ENCODE results near the gene OBI1.
"Not testable (repeated sequence)": the region's sequence is repeated elsewhere in the genome, so short reads cannot be mapped to it uniquely, and the experiment has no call there.

The OBI1 gene

DNA sequence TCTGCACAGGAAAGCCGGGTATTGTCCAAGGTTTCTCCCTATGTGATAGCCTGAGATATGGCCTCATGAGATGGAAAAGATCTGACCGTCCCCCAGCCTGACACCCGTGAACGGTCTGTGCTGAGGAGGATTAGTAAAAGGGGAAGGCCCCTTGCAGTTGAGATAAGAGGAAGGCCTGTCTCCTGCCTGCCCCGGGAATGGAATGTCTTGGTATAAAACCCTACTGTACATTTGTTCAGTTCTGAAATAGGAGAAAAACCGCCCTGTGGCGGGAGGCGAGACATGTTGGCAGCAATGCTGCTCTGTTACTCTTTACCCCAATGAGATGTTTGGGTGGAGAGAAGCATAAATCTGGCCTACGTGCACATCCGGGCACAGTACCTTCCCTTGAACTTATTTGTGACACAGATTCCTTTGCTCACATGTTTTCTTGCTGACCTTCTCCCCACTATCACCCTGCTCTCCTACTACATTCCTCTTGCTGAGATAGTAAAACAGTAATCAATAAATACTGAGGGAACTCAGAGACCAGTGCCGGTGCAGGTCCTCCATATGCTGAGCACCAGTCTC is 11.8 kb downstream of the OBI1 start:
- DNase-seq, result not testable (repeated sequence)

DNA sequence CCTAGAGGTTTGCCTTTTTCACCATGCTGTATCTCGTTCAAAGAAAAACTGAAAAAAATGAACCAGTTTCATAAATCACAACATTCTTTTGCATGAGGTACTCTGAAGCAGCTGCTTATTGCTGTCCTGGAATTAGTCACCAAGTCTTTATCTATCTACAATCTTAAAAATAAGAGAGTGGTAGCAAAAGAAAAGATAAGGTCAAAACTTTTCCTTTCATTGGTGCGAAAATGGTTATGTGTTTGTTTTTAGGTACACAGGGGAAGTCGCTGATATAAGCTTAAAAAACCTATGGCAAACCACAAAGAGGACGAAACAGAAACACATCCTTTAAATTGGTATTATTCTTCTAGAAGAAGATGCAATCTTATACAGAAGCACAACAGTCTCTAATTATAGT is 20.7 kb downstream of the OBI1 start:
- DNase-seq, result no peak

- no peak for DNase-seq
Measured at GRCh38 chr13:78636495-78636894, 22.5 kb downstream of the OBI1 start.

DNA sequence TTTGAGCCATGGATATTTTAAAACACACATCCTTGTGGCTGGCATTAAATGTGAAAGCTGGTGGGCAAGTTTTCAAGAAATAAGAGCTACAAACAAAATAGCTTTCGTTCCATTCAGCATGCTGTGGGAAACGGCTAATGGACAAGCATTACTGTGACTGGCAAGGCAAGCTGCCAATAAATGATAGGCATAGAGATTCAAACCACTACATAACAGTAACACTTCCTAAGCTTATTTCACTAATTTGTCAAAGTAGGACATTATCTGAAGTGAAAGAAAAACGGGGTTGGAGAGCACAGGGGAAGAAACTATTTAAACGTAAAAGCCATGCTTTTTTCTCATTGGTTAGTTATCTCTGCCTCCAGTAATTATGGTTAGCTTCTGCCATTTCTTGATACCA is 26.0 kb downstream of the OBI1 start:
- DNase-seq, result no peak

- no peak for DNase-seq
Measured at GRCh38 chr13:78631077-78631476, 27.9 kb downstream of the OBI1 start.

DNA sequence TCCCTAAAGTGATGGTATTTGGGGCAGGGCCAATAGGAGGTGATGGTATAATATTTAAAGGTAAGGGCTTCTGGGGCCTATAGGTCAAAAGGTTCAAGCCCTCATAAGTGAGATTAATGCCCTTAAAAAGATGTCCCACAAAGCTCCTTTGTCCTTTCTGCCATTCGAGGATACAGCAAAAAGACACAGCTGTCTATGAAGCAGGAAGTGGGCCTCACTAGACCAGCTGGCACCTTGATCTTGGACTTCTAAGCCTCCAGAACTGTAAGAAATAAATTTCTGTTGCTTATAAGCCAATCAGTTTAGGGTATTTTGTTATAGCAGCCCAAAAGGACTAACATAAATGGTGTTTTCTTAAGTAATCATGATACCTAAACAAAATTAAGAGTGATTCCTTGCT is 28.4 kb downstream of the OBI1 start:
- no peak for DNase-seq

DNA sequence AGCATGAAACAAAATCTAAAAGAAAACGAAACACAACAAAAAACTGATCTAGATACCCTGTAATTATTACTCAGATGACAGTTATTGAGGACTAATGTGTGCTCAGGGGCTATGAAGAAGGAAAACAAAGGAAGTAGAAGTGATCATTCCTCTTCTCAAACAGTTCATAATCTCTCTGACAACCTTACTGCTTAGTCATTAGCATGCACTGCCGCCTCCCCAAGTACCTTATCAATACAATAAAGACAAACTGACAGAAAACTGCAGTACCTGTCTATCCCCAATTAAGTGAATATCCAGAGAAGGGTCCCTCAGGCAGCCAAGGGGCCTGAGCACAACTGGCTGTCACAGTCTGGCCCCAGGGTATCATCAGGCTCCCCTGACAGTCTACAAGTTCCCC is 33.6 kb downstream of the OBI1 start:
- DNase-seq, result no peak

DNA sequence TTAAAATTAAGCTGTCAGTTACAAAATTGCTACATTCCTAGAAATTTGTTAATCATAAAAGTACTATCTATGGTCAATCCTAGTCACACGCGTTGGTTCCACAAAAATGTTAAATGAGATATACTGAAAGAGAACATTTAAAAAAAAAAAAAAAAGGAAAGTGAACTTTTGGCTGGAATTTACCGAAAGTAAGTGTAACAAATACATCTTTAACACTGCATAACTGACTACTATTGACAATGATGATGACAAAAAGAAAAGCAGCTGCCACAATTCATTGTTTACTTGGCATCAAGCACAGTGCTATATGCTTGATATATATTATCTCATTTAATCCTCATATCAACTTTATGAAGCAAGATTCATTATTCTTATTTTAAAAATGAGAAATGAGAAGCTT is 35.8 kb downstream of the OBI1 start:
- DNase-seq, result no peak

GRCh38 chr13:78620936-78621470 is 38.0 kb downstream of the OBI1 start:
- no peak for DNase-seq

GRCh38 chr13:78618411-78618810 is 40.5 kb downstream of the OBI1 start:
- no peak for DNase-seq

DNA sequence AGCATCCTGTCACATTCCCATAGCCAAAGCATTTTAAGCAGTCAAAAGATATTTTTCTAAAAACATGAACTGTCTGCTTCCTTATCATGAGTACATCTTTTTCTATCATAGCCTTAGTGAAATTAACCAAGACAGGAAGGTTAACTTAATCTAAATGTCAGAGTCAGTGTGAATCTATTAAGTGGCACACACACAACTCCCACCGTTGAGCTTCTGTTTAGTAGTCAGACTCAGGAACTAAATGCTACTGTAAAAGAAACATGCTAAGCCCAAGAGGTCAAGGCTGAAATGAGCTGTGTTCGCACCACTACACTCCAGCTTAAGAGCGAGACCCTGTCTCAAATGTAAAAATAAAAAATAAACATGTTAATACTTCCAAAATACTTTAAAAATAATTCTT is 47.9 kb downstream of the OBI1 start:
- no peak for DNase-seq

GRCh38 chr13:78610381-78610883 is 48.5 kb downstream of the OBI1 start:
- DNase-seq, result no peak

DNA sequence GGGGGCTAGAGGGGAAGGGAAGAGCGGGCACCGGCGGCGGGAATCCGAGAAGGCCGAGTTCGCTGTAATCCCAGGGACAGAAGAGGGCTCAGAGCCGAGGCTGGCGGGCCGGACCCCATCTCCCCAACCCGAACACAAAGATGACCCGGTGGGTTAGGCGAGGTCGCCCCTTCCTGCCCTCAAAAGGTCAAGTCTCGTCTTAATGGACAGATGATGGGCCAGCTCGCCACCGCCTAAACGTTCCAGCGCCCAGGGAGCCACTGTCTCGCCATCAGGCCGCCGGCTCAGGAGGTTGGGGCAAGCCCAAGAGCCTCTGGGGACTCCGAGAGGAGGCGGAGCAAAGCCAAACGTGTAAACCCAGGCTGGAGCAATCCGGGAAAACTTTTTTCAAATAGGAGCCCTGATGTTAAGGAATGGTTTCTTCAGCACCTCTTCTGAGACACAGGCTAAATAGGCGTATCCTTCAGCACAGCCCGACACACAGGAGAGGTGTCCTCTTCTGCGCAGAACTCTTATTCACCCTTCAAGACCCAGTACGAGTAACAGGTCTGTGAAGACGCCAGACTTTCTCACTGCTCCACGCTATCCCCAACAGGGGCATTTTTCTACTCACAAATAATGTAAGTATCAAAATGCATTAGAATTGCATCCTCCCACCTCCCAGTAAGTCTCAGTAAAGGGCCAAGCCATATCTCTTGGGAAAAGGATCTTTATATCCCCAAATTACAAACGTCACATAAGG is 49.3 kb downstream of the OBI1 start:
- DNase-seq, result no peak

DNA sequence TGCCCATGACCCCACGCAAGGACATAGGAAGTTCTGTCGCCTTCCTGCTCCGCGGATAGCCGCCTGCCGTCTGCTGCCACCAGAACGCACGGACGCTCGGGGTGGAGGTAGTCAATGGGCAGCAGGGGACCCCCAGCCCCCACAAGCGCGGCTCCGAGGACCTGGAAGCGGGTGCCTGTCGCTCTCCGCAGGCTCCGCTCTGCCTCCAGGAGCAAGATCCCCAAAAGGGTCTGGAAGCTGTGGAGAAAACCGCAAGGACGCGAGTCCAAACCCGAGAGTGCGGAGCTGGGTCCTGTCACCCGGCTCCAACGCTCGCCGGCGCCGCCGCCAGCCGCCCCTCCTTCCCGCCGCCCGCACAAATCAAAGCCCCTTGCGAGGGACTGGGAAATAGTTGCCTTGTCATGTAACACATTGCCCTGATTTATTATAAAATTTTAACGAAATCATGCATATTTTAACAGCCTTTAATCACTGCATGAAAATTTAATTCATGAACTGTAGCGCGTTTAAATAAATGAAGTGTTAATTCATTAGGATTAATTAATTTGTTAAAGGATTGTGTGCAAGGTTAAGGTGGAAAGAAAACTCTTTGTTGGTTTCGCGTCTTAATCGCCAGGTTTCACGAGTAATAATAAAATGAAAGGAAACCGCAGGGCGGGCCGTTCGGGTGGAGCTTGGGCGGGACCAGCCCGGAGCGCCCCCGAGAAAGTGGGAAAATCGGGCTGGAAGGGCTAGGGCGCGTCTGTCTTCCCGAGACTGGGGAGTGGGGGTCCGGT is 50.1 kb downstream of the OBI1 start:
- DNase-seq, result no peak

- DNase-seq, result no peak
Measured at GRCh38 chr13:78608252-78608687, 50.7 kb downstream of the OBI1 start.

DNA sequence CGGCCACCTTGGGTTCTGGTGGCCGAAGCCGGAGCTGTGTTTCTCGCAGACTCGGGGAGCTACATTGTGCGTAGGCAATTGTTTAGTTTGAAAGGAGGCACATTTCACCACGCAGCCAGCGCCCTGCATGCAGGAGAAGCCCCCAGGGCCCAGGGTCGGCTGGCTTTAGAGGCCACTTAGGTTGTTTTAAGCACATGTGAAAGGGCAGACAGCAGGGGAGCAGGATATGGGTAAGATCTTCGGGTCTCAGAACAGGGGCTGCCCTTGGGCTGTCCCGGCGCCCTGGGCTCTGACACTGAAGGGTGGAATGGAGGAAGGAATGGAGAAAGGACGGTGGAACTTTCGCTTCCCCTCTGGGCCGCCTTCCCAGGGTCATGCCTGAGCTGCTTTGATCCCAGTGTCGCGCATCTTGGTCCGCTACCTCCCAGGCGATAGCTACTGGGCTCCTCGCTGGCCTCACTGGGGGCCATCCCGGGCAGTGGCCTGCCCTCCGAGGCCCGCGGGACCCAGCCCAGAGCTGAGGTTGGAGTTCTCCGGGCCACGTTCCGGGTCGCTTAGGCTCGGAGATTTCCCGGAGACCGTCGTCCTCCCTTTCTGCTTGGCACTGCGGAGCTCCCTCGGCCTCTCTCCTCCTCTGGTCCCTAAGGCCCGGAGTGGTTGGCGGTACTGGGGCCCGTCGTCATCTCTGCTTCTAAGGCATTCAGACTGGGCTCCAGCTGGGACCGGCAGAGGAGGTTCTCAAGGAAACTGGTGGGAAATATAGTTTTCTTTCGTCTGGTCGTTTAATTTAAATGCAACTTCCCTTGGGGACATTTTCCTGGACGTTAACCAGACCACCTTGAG is 51.3 kb downstream of the OBI1 start:
- no peak for DNase-seq

DNA sequence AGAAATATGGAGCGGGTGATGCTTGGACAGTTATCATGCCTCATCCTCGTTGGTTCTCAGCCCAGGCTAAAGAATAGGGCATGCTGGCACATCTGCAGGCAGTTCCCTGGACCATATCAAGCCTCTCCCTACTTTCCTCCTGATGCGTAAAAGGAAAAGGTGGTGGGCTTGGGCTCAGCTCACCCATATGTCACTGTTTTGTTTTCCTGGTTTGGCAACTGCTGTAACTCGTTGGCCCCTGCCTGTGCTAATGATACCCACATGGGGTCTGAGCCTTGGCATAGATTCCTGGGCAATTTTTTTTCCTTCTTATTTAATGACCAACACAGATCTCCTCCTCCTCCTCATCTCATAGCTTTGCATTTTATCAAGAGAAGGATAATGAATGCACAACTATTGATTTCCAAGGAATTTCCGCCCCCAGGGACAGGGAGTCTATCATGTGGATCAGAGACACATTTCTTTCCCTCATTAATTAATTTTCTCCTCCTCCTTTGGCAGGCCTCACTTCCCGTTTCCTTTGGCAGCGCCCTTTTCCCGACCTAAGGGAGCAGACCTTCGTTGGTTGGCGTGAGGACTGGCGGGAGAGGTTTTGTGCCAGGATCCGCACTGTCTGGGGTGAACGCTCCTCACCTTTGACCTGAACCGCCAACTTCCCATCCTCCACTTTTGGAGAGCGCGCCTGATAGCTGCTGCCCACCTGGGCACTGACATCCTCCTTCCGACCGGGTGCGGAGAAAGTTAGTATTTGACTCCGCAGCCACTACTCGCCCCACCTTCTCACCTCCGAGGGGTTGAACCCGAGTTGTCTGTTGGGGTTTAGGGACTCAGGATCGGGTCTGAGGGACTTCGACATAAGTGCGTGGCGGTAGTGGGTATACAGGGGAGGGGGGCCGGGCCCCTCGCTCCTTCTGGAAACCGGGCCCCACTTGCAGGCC is 52.2 kb downstream of the OBI1 start:
- DNase-seq, result no peak

DNA sequence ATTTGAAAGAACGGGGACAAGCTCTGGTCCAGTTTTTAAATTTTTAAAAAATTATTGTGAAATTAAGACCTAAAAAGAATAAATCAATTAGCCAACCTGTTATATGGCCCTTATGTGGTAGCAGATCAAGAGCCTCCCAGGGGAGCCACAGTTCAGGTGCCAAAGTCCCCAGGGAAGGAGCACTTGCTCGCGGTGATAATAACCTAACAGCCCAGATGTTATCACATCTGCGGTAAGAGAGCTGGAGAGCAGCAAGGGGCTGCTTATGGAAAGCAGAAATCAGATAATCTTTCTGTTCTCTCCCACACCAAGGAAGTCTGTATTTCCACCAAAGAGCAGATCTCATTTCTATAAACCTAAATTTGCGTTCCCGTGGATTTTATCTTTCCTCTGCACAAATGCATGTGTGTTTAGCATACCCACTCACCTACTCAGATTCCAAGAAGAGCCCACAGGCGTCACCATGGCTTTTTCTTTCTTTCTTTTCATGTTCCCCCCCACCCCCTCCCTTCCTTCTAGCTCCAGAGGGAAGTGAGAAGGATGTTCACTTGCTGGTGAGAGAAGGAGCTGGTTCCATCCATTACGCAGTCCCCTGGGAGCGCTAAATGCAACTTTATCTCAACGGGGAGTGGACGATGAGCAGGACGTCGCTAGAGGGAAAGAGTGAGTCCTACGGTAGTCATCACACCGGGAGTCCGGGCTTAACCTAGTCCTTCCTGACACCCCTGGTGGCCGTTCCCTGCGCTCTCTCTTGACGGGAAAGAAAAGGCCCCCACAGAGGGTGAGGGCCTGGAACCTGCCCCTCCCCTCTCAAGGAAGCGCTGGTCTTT is 54.0 kb downstream of the OBI1 start:
- DNase-seq, result no peak

- no peak for DNase-seq
Measured at GRCh38 chr13:78603240-78603957, 55.6 kb downstream of the OBI1 start, which contains the start of gene POU4F1. Gene POU4F1 (minus strand): TSS chr13:78603552. CDS start chr13:78603326, 226 bp downstream.

Measured in inflammatory macrophage (primary cell).